GM21526 (cell line): ENCODE results near the gene TMEM255A.
"Not testable (repeated sequence)": the region's sequence is repeated elsewhere in the genome, so short reads cannot be mapped to it uniquely, and the experiment has no call there.

Experiments used
- ATAC-seq: cut with Tn5 transposase; IDR thresholded peaks from one replicate; pipeline ENCODE4 v1.9.1; 2021; ENCODE audit warnings: moderate library complexity; ENCODE audit not compliant: unreplicated experiment, low FRiP score

The TMEM255A gene

DNA sequence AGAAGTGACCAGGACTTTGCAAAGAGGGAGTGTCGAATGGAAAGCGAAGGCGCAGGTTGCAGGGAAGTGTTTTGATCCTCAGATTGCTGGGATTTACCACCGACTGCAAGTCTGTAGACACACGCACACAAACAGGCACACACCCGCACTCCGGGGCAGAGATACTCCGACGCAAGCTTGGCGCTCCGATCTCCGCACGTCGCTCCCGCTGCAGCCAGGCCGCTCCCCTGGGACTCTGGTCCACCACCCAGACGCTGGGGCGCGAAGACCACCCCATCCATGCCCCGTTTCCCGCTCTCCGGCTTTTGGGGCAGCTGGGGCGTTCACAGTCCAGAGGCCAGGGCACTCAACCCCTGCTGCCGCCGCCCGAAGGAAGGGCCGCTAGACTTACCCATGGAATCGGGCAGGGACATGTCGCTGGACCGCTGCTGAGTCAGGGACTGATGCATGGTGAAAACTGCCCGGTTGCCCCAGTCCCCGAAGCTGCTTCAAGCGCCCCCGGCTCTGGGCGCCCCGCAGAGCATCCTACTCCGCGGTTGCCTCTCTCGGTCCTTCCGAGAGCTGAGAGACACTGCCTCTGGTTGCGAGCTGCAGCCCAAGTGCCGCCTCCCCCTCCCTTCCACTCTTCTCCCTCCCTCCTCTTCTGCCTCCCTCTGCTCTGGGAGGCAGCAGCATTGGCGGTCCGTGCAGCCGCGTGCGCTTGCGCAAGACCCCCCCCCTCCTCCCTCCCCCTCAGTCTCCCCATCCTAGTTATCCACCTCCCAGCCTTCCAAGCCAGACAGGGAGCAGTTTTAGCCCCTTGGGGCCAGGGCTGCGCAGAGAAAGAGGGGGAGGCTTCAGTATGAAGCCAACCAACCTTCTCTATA lies at the start of gene TMEM255A:
Gene TMEM255A (minus strand): TSS at position 601 of the 866 bp plus-strand sequence. CDS start 152 bp downstream, at position 449.
- no peak for ATAC-seq

DNA sequence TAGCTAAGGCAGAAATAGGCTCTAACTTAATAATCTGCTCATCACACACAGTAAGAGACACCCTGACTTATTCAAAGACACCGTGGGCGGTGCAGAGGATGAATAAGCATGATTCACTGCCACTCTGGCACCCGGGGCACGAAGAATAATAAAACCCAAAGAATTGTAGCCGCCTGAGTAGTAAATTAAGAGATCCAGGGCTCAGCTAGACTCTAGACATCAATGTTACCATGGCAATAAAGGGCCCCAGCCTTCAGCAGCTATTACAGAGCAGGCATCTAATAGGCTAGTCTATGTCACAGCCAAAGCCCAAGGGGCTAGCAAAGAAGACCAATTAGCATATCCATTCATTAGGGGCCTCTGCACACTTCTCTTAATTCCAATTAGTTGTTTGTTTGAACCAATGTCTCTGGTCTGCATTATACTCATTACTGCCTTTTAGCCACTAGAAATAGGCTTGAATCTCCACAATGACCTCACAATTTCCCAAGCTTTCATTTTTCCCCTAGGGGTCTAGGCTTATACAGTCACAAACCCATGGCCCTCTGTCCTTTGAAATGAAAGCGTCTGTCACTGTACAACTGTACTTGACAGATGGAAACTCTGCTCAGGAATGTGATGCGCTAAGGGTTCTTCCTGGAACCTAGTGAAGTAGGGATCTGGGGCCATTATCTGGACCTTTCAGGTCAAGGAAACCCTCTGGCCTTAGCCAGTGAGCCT lies 47.6 kb upstream of the TMEM255A start:
- ATAC-seq = no peak

DNA sequence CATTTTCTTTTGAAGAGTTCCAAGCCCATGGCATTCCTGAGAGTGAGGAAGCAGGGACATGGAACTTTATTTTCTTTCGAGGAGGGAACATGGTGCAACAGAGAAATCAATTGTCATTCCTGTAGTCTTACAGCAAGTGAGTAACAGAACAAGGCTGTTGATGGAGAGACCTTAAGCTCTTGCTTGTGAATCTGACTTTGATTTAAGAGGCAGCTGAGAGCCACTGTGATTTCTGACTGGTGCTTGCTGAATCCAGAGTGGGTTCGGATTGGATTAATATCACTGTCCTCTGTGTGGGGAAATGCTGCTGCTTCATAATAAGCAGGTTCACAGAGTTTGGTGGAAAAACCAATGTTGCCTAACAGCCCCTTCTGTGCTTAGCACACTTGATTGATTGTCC lies 45.9 kb upstream of the TMEM255A start:
- no peak for ATAC-seq

DNA sequence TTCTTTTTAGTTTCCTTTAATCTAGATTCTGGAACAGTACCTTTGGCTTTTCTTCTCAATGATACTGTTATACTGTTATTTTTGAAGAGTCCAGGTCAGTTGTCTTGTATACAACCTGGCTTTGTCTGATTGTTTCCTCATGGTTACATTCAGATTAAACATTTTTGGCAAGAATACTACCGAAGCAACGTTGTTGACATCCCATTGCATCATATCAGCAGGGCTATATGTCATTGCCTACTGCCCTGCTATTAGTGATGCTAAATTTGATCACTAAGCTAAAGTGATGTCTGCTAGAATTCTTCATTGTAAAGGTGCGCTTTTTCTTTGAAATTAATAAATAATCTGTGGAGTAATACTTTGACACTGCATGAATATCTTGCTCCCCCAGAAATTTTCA lies 44.8 kb upstream of the TMEM255A start:
- ATAC-seq = no peak

DNA sequence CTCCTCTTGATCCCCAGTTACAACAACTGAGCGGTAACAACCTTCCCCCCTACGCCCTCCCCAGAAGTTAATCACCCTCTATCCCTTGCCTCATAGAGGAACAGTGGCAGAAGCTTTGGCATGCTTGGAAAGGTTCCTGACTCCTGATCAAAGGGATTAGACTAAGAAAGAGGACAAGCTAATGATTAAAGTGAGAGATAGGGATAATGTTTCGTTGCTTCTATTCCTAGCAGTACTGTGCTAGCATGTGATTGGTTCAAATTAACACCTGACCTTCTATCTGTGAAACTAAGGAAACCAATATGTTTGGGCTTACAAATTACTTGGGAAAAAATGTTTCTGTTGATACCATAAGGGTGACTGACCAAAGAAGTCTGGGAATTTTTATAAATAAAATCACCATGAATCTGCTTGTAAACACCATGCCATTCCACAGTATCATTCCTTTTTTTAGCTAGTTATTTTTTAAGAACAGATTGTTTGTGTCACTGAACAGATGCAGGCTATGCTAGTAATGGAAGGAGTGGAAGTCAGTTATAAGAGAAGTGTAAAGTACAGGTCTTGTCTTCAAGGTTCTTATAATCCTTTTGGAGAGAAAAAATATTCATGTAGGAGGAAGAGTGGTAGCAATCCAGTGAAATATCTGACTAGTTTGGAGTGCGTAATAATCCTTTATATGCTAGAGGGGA lies 39.3 kb upstream of the TMEM255A start:
- no peak for ATAC-seq

DNA sequence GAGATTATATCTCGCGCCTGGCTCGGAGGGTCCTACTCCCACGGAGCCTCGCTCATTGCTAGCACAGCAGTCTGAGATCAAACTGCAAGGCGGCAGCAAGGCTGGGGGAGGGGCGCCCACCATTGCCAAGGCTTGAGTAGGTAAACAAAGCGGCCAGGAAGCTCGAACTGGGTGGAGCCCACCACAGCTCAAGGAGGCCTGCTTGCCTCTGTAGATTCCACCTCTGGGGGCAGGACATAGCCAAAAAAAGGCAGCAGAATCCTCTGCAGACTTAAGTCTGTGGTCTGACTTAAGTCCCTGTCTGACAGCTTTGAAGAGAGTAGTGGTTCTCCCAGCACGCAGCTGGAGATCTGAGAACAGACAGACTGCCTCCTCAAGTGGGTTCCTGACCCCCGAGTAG lies 33.3 kb upstream of the TMEM255A start:
- ATAC-seq = not testable (repeated sequence)

DNA sequence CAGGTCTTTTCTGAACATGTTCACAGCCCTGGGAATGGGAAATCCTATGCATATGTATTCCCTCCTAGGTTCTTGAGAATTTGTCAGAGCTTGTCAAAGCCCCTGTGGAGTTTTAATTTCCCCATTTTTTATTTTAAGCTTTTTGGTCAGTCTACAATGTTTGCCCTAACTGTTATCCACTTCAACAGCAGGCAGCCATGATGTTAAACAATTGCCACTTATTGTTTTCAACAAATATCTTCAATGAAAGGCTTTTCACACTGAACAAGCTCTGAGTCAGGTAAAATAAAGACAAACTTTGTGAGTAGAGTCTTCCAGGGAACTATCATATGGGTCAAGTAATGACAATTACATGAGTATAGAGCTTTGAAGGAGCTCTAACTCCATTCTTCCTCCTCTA lies 25.6 kb upstream of the TMEM255A start:
- no peak for ATAC-seq

DNA sequence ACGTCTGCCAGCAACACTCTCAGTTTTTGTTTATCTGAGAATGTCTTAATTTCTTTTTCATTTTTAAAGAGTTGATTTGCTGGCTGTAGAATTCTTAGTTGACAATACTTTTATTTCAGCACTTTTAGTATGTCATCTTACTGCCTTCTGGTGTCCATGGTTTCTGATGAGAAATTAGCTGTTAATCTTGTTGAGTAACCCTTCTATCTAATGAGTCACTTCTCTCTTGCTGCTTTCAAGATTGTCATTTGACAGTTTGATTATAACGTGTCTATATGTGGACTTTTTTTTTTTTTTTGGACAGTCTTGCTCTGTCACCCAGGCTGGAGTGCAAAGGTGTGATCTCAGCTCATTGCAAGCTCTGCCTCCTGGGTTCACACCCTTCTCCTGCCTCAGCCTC lies 24.0 kb upstream of the TMEM255A start:
- ATAC-seq = no peak

DNA sequence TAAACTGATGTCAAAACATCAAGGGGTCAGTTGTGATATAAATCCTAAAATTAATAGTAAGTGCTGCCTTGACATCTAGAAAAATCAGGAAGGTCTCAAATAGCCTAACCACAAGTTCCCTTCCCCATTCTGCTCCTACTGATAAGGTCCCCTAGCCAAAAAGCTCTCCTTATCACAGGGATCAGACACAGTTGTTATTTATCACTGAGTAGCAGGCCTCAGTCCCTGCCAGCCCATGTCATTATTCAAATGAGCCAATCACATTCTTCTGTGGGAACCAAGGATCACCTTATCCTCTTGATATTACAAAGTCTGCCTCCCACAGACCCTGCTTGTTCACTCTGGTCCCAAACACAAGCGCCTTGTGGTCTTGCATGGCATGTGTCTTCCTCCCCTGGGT lies 23.3 kb upstream of the TMEM255A start:
- ATAC-seq = no peak

DNA sequence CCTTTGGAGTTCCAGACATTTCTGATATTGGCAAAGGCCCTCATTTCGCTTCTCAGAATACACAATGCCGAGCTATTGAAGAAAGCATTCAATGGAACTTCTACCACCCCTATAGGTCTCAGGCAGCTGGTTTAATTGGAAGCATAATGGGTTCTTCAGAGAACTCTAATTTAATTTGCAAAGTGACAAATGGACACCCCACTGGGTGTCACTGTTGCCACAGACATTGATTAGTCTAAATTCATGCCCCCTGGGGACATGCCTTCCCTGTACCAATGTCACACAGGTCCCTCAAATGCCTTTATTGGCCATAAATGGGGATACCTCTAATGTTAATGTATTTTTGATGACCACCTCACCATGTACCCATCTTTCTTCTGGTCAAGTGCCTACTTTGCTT lies 22.9 kb upstream of the TMEM255A start:
- no peak for ATAC-seq

DNA sequence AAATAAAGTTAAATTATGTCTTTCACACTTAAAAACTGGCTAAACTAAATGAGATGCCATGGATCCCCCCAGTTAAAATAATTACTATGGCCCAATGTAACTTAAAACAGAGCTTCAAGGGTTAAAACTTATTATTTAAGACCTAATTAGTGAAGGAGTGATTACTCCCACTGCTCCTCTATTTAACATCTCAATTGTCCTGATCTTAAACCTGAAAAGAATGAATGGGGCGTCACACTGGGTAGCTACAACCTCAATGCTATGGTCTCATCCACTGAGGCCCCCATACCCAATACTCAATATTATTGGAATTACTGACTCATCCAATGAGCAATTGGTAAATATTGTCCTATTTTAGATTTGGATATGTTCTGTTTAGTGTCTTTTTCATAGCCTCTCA lies 21.1 kb upstream of the TMEM255A start:
- no peak for ATAC-seq

DNA sequence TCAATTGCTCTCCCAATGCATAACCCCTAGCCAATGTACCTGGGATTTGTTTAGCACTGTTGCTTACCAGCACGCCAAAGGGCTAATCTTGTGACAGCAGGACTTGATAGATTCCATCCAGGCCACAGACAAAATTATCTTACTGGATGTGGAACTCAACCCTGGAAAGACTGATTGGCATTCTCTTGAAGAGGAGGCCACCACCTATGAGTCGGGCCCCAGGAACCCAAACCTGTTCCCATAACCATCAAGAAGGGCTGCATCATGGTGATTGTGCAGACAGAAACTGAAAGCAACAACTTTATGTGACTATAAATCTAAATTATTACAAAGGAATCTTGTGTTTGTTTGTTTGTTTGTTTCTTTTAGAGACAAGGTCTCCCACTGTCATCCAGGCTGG lies 19.9 kb upstream of the TMEM255A start:
- ATAC-seq = no peak

DNA sequence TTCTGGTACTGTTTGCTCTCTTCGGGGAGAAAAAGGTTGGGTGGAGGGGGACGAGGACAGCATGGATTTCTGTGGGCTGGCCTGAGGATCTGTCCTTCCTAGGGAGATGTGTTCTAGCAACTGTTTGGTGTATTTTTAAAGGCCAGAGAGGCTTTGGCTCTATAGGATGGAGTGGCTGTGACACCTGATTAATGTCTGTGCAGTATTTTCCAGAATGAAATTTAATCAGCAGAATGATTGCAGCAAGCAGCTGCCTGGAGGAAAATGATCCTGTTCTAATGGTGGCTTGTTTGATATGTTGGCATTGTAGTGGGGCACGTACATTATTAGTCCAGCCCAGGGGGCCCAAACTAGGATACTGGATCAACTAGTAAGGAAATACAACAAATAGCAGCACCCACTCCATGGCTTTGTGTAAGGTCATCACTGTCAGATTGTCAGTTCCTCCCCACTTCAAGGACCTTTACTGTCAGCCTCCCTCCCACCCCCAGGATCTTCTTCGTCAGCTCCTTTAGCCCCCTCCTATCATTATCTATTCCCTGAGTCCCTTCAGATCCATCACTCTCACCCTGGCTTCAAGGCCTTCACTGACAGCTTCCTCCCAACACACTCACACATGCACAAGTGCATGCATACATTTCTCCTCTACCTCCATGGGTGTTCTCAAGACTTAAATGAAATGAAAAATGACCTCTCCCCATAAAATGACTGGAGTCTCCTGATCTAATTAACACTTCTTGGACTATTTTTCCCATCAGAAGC lies 10.4 kb upstream of the TMEM255A start:
- no peak for ATAC-seq

DNA sequence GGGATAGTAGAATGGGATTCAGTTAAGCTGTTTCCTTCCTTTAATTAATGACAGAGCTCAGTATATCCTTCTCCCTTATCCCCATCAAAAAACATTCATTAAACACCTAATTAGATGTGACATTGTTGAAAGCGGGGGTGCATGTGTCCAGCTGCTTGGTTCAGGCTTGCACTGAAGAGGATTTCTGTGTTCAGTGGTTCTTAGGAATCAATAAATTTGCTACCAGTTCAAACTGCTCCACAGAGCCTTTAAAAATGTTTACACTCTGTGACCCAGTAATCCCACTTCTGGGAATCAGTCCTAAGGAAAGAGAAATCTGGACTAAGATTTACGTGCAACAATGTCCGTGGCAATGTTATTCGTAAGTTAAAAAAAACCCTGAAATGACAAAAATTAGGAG lies 7.2 kb upstream of the TMEM255A start:
- no peak for ATAC-seq

DNA sequence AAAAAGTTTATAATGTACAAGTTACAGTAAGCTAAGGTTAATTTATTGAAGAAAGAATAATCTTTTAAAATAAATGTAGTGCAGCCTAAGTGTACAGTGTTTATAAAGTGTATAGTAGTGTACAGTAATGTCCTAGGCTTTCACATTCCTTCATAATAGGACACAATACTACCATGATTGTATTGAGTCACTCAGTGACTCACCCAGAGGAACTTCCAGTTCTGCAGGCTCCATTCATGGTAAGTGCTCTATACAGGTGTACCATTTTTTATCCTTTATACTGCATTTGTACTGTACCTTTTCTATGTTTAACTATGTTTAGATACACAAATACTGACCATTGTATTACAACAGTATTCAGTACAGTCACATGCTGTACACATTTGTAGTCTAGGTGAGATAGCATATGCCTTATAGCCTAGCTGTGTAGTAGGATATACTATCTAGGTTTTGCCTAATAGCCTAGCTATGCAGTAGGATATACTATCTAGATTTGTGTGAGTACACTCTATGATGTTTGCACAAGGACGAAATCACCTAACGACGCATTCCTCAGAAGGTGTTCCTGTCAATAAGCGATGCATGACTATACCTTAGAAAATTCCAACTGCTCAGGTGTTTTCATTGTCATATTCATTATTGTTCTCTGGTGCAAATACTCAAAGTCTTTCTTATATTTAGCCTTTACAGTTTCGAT lies 5.5 kb upstream of the TMEM255A start:
- ATAC-seq = no peak

DNA sequence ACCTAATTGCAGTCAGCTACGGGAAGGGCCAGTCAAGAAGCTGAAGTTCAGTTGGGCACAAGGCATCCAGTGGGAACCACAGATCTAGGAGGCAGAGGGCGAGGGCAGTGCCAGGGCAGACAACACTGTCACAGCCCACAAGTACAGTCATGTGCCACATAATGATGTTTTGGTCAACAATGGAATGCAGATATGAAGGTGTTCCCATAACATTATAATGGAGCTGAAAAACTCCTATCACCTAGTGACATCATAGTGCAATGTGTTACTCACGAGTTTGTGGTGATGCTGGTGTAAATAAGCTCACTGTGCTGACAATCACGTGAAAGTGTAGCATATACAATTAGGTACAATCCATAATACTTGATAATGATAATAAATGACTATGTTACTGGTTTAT lies 4.5 kb upstream of the TMEM255A start:
- no peak for ATAC-seq

DNA sequence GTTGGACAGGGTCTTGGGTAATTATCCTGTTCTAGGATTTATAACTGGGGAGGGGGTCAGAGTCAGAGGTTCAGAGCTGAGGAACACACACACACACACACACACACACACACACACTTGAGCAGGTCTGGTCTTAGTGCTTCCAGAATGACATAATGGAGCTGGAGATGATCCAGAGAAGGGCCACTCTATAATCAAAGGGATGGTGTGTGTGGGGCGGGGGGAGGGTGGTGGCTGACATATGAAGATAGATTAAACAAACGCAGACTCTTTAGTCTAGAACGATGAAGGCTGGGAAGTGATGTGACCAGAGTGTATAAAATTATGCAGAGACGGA lies 434 bp upstream of the TMEM255A start:
- no peak for ATAC-seq

DNA sequence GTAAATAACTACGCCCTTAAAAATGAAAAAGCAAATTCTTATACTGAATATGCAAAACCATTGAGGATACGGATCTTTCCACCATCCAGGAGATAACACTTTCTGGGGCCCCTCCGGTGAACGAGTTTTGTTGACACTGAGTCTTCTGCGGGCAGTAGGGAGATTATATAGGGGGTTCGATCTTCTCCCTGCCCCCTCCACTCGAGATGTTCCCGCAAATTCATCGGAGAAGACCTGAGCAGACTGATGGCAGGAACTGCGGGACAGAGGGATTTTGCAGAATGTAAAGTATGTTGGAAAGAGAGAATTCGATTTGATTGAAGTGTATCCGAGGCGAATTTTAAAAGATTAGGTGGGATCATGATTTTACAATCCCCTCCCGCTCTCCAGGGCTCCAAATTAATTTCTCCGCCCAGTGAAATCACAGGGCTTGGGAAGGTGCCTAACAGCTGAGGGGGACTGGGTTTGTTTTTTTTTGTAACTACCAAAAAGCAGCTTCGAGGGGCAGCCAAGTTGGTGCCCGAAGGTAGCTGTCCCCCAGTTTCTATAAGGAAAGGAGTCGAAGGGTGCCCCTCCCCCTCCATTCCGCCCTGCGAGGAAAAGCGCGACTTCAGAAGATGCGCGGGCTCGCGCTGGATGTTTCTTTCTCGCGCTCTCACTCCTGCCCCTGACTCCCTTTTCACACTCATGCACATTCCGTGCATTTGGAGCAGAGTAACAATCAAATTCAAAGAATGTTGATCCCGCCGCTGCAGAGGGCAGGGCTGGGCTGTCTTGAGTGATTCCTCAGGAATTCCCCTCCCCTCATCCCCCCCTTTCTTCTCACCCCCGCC lies 1.2 kb downstream of the TMEM255A start:
- ATAC-seq = no peak
